NCI-H774 (cell line): ENCODE results near the gene PRSS57.

ENCODE experiments used
- DNase-seq: peaks from one replicate; lab custom pipeline; 2025; lab: John Stamatoyannopoulos, UW

PRSS57 gene

DNA sequence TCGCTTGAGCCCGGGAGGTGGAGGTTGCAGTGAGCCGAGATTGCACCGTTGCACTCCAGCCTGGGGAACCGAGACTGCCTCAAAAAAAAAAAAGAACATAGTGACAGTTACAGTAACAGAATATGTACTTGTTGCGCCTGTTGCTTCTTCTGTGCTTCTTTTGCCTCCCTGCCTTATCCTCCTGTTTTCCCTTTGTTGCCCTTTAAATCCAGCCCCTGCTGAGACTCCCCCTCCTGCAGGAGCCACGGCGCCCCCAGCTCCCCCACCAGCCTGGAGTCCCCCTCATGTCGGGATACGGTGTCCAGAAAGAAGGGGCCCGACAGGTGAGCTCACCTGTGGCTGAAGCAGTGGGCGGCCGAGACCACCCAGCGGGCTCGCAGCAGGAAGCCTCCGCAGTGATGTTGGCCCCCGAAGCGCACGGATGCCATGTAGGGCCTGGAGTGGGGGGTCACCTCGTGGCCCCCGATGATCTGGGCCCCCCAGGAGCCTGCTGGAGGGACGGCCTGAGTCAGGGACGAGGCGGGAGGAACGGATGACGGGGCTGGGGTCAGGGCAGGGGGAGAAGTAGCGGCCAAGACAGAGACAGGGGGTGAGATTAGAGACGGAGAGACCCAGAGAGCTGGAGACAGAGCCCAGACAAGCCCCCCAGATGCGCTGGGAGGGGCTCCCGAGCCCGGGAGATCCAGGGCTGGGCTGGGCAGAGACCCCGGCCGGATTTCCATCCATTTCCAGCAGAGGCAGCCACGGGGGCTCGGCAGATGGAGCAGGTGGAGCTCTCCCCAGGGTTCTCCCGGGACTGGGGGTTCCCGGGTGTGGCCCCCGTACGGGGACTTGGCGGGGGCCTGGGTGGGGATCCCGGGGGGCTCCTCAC lies 536 bp downstream of the PRSS57 start:
- DNase-seq: no peak

DNA sequence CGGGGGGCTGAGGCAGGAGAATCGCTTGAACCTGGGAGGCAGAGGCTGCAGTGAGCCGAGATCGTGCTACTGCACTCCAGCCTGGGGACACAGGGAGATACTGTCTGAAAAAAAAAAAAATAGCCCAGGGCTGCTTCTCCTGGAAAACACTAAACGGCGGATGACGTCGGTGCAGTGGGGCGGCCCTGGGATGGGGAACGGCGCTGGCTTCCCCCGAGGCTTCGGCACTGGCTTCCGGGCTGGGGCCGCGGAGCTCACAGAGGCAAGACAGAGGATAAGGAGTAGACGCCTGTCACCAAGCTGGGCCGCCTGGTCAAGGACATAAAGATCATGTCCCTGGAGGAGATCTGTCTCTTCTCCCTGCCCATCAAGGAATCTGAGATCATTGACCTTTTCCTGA lies 5.0 kb downstream of the PRSS57 start:
- no peak for DNase-seq

DNA sequence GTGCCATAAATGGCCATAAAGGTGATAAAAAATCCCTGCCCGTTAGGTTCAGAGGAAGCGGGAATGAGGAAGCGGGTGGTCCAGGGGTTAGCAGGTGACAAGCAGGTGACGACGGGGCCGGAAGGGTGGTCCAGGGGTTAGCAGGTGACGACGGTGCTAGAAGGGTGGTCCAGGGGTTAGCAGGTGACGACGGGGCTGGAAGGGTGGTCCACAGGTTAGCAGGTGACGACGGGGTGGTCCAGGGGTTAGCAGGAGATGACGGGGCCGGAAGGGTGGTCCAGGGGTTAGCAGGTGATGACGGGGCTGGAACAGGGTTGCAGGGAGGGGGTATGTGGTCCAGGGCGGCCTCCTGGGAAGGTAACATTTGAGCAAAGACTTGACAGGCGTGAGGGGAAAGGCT lies 6.3 kb downstream of the PRSS57 start:
- no peak for DNase-seq

DNA sequence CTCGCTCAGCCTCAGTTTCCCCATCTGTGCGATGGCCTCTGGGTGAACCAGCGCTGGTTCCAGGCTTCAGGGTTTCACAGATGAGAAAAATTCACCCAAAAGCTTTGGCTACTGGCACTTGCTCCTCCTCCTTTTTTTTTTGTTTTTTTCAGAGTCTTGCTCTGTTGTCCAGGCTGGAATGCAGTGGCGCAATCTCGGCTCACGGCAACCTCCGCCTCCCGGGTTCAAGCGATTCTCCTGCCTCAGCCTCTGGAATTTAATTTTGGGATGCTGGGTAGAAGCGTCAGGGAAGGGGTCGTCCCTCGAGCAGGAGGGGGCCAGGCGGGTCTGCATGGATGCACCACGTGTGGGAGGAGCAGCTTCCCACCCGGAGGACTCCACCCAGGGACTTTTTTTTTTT lies 7.0 kb downstream of the PRSS57 start:
- no peak for DNase-seq

DNA sequence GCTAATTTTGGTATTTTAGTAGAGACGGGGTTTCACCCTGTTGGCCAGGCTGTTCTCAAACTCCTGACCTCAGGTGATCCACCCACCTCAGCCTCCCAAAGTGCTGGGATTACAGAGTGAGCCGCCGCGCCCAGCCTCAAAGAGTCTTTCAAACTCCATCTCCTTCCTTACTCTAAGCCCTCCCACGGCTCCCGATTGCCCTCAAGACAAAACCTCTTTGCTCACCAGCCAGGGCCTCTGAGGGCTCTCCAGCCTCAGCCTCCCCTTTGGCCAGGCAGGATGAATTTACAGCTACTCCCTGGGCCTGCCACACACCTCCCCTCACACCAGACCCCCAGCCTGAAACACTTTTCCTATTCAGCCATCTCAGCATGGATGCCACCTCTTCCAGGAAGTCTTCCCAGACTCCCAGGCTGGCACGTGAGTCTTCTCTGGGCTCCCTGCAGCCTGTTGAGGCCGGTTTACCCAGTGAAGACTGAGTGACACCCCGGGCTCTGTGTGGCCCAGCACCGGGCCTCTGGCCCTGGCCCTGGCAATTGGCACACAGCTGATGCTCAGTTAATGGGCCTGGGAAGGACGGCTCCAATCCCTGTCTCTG lies 7.6 kb downstream of the PRSS57 start:
- DNase-seq: no peak

DNA sequence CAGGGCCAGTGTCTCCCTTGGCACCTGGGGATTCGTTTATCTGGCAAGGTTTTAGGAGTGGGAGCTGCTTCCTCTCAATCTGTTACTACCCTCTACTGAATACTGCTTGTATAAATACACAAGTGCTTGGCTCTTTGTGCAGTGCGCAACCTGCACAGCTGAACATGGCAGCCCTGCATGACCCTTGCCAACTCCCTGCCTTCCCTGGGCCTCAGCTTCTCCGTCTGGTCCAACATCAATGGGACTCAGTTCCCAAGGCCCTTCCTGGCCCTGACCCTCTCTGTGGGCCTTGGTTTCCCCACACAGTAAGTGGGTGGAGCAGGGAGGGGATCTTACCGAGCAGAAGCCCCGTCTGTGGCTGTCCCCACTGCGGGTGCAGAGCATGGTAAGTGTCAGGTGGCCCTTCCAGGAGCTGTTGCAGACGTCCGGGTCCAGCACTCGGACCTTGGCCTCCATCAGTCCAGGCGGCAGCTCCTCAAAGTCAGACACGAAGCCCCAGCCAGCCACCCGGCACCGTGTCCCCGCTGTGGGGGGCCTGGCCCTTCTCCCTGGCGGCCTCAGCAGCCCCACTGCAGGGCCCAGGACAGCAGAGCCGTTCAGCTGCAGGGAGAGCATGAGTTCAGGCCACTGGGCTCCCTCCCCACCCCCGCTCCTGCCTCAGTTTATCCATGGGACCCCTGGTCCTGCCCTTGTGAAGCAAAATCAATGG lies 8.5 kb downstream of the PRSS57 start:
- no peak for DNase-seq

DNA sequence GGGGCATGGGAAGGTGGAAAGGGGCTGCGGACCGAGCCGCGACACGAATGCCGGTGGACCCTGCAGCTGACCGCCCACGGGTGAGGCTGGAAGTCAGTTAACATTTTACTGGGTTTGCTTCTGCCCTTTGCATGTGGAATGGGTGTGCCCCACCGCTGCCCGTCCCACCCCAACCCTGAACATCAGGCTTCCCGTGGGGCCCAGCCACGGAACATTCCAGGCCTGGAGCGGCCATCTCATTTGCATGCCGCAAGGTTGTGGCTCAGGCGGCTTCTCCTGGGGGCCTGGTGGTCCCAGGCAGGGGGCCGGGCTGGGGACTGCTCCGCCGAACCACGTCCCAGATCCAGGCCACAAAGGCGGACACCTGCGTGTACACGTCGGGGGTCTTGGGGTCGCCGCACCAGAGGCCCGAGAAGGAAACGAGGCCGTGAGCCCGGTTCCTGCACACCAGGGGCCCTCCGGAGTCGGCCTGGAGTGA lies 9.8 kb downstream of the PRSS57 start:
- DNase-seq: no peak

DNA sequence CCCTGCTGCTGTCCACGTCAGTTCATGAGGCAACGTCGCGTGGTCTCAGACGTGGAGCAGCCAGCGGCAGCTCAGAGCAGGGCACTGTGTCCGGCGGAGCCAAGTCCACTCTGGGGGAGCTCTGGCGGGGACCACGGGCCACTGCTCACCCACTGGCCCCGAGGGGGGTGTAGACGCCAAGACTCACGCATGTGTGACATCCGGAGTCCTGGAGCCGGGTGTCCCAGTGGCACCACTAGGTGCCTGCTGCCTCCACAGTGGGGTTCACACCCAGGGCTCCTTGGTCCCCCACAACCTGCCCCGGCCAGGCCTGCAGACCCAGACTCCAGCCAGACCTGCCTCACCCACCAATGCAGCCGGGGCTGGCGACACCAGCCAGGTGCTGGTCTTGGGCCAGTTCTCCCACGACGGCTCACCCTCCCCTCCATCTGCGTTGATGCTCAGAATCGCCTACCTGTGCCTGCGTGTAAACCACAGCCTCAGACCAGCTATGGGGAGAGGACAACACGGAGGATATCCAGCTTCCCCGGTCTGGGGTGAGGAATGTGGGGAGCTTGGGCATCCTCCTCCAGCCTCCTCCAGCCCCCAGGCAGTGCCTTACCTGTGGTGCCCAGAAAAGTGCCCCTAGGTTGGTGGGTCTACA lies 12.5 kb downstream of the PRSS57 start:
- no peak for DNase-seq

DNA sequence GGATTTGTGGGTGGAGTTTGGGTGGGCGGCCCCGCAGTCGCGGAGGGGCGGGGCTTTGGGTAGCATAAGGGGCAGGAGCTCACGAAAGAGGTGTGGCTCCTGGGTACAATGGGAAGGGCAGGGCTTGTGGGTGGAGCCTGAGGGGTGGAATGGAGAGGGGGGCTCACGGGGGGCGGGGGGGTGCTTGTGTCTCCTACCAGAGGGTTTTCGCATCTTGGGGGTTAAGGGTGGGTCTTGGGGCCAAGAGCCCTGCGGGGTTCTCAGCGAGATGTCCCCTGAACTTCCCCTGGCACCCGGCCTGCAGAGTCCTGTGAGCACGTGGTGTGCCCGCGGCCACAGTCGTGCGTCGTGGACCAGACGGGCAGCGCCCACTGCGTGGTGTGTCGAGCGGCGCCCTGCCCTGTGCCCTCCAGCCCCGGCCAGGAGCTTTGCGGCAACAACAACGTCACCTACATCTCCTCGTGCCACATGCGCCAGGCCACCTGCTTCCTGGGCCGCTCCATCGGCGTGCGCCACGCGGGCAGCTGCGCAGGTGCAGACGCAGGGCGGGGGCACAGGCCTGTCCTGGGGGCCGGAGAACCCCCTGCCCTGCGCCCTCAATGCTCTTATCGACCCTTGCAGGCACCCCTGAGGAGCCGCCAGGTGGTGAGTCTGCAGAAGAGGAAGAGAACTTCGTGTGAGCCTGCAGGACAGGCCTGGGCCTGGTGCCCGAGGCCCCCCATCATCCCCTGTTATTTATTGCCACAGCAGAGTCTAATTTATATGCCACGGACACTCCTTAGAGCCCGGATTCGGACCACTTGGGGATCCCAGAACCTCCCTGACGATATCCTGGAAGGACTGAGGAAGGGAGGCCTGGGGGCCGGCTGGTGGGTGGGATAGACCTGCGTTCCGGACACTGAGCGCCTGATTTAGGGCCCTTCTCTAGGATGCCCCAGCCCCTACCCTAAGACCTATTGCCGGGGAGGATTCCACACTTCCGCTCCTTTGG lies 13.9 kb downstream of the PRSS57 start:
- DNase-seq: peak; percentile 34

DNA sequence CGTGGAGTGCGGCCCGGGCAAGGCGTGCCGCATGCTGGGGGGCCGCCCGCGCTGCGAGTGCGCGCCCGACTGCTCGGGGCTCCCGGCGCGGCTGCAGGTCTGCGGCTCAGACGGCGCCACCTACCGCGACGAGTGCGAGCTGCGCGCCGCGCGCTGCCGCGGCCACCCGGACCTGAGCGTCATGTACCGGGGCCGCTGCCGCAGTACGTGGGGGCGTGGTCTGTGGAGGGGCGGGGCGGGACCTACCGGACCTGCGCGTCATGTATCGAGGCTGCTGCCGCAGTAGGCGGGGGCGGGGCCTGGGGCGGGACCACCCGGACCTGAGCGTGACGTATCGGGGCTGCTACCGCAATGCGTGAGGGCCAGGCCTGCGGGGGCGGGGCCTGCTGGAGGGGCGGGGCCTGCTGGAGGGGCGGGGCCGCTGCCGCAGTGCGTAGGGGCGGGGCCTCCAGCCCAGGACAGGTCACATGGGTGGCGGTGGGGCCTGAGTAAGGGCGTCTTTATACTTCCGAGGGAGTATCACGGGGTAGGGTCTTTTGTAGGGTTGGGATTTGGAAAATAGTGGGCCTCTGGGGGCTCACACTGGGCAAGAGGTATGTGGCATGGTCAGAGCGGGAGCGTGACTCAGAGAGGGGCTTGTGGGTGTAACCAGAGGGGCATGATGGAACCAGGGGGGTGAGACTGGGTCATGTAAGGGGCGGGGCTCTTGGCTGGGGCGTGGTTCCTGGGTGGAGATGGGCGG lies 14.8 kb downstream of the PRSS57 start:
- DNase-seq: peak; percentile 95

DNA sequence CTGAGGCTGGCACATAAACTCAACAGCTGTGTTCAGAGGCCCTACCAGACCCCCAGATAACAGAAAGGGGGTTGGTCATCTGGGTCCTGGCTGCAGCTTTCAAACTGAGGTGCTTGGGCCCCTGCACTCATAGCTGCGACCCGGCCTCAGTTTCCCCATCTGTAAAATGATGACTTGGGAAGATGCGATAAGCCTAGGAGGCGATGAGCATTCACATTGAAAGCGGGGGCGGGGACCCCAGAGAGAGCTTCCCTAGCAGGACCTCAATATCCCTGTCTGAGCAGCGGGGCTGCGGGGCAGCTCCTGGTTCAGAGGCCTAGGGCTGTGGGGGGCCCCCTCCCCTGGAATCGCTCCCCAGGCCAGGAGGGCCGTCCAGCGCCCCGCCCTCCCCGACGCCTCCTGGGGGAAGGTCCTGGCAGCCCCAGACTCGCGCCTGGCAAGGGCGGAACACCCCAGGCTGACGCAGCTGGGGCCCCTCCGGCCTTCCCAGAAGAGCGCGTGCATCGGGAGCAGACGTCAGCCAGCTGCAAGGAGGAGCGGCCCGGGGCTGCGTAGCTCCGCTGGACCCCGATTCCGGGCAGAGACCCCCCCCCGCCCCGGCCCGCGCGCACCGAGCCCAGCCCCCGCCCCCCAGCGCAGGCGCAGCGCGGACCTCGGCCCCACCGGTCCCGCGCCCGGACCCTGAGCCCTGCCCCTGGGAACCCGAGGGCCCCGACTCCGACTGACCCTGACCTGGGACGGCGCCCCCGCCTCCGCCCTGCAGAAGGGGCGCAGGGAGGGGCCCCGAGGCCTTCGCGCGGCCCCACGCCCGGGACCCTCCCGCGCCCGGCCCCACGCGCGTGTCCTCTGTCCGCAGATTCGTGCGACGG lies 15.6 kb downstream of the PRSS57 start:
- peak; percentile 13 for DNase-seq

DNA sequence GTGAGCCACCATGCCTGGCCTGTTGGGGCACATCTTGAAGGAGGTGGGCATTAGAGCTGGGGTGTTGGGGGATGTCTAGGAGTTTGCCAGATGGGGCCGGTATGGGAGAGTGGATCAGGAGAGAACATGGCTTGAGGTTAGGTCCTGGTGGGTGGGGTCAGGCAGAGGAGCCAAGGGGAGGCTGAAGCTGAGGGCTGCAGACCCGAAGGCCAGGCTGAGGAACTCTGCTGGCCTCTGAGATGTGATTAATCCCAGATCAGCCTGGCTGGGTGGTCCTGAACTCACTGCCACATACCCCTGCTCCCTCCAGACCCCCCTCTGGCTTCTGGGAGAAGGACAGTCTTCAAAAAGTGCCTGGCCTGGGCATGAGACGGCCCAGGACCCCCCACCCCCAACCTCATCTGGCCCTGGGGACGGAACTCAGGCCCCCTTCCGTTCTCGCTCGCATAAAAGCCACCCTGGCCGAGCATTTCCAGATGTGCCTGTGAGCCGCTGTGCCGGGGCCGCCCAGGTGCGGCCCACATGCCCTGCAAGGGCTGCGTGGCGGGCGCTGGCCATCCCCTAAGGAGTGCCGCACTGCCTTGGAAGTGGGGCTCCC lies 16.4 kb downstream of the PRSS57 start:
- no peak for DNase-seq

DNA sequence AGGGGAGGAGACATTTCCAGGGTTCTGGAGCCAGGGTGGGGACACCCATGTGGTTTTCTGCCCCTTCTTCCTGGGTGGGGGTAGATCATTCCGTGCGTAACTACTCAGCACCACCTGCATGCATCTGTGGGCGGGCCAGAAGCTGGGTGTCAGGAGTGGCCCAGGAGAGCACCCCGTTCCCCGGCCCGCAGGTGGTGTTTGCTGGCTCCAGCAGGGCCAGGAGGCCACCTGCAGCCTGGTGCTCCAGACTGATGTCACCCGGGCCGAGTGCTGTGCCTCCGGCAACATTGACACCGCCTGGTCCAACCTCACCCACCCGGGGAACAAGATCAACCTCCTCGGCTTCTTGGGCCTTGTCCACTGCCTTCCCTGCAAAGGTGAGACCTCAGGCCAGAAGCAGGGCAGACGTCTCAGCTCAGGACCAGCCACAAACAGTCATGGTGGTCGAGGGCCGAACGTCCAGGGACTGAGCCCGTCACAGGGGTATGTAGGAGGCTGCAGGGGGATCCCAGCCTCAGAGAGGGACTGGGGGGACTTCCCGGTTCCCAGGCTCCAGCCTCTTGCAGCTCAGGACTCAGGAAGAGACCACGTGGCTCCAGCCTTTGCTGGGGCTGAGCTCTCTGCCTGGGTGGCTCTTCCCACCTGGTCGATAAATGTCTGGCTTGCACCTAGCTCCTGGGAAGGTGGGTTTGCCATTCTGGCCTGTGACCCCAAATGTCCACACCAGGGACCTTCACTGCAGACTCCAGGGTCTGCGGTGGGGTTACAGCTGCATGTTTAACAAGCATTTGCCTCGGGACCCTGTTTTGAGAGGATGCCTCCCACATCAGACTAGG lies 17.4 kb downstream of the PRSS57 start:
- DNase-seq: no peak

DNA sequence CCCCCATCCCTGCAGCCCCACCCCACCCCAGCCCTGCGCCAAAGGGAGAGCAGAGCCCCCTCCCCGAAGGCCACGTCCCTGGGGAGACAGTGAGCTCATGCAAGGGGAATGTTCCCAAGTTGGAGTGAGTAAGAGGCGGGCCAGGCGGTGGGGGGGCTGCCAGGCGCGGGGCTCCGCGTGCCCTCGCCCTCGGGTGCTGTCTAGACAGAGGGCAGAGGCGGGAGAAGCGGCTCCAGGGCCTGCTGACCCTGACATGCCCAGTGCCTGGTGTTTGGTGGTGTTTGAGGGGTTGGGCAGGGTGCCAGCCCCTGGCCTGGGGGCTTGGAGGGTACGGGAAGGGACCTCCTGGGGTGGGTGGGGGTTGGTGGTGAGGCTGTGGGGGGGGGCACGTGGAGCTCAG lies 18.1 kb downstream of the PRSS57 start:
- DNase-seq: no peak

DNA sequence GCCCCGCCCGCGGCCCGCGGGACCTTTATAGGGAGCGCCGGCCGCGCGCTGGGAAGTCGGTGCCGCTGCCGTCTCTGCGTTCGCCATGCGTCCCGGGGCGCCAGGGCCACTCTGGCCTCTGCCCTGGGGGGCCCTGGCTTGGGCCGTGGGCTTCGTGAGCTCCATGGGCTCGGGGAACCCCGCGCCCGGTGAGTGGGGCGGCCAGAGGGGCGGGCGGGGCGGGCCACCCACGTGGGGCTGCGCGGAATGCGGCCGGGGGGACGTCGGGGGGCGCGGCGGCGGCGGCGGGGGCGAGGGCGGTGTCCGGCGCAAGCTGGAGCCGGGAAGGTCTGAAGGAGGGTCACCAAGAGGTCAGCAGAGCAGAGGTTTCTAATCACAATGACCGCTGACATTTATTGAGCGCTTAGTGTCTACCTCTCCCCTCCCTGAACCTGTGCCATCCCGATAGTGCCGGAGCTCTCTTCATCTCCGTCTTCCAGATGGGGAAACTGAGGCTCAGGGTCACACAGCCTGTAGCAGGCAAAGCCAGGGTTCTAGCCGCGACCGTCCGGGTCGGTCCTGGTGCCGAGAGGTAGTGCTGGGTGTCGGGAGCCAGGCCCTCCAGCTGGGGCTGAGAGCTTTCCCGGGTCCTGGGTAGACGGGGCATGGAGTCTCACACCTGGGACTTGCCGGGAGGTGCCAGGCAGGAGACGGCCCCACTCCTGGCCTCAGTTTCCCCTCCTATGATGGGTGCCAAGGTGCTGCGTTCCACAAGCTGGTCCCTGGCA lies 18.7 kb downstream of the PRSS57 start, which contains the start of gene FSTL3:
FSTL3 (plus strand) TSS at position 54 of the 767 bp plus-strand sequence; CDS start at position 86, 32 bp downstream.
- no peak for DNase-seq

DNA sequence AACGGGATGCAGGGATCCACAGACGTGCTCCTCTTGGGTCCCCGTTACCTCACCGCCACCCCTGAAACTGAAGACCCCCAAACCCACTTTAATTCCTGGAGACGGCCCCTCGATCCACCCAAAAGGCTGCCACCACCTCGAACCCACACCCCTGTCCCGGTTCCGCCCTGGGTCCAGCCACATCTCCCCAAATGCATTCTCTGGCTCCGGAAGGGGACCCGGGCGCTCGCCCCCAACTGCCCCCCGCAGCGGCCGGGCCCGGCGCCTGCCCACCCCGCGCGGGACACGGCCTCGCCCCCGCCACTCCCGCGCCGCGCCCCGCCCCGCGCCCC lies 19.3 kb downstream of the PRSS57 start:
- no peak for DNase-seq
